SIG-M5 (cell line): ENCODE measurements around the gene SENP1.
"Not testable (repeated sequence)": the region's sequence is repeated elsewhere in the genome, so short reads cannot be mapped to it uniquely, and the experiment has no call there.

ENCODE experiments used
- DNase-seq: peaks from one replicate; lab custom pipeline; 2025; lab: John Stamatoyannopoulos, UW

The SENP1 gene

DNA sequence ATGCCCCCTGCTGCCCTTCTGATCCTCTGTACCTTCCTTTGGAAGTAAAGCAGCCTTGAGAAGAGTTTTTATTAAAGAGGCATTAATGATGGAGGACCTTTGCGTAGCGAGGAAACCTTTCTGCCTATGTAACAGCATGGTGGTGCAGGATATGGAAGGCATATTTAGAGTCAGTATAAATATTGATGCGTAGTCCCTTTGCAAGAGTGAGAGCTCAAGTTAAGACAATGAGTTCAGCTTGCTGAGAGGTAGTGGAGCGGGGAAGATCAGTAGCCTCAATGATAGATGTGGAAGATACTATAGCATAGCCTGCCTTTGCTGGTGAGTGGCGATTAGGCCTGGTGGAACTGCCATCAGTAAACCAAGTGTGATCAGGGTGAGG is 5.4 kb upstream of the SENP1 start:
- DNase-seq, result not testable (repeated sequence)

DNA sequence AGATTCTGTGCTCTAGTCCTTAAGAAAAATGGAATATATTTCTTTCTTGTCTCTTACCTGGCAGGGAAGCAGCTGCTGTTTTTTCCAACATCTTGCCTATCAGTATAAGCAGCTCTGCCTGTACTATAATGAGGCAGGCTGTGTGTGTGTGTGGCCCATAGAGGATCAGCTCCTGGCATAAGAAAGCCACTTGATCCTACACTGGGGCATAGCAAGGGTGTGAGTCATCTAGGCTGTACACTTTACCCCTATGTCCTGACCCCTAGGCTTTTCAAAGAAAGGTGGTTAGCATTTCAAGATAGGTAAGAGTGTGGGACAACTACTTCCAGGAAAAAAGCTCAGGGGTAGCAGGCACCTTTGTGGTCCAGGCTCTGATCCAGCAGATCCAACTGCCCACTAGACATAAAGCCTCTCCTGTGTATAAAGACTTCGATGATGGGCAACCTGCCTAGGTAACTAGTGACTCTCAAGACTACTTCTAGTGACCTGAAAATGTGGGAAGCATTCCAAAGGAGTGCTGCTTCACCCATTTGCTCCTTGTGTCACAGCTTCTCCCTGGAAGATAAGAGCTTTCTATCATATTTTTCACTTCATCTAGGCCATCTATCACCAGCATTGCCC is 4.9 kb upstream of the SENP1 start:
- DNase-seq, result no peak

GRCh38 chr12:48109424-48109823 is 3.5 kb upstream of the SENP1 start:
- no peak for DNase-seq

DNA sequence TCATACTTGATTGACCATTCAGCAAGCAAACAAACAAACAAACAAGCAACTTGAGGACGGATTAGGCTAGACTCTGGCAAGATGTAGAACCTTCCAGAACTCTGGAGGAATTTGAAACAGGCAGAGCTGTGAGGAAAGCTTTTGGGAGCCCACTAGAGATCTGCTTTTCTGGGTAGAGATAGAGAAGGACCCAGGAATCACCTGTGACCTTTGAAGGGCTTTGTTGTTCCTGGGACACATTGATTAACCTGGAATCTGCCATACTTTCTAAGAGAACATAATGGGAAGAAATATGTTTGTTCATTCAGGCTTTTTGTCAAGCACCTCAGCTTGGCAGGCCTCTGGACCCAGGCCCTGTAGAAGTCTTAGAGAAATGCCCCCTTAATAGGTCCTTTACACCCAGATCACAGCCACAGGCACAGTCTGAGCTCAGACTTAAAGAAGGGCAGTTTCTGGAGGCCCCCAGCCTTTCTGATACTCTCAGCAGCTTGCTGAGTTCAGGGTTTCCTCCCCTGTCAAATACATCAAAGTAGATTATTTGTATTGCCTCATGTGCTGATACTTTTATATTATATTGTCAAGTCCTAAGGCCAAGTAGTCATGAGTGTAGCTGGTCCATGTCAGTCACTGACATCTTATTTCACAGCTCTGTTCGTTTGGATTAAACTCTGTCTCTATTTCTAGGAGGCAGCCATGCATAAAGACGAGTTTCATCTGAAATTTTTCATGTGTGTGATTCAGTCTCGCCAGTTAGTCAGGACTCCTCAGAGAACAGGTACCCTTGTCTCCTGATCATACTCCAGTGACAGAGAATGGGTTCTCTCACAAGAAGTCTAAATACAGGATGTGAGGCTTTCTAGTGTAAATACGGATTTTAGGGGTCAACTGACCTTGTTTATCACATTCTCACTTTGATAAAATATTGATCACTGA is 1.1 kb upstream of the SENP1 start:
- no peak for DNase-seq

GRCh38 chr12:48105321-48105866 is 485 bp downstream of the SENP1 start:
- no peak for DNase-seq

DNA sequence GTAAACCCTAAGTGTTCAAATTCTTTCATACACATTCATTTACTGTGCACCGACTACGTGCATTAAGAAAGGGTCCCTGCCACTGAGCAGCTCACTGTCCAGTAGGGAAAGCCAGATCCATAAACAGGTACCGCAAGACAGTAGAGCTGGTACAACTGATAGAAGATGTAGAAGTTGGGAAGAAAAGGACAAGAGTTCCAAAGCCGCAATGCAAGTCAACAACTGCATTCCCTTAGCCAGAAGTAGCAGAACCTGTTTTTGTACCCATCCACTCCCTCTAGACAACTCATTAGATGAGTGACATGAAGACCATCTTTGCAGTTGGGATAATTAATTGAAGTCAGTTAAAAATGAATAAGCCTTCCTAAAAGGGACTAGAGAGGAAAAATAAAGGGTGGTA is 1.3 kb downstream of the SENP1 start:
- DNase-seq, result no peak

- DNase-seq, result no peak
Observed at GRCh38 chr12:48092611-48093010, 13.3 kb downstream of the SENP1 start.

DNA sequence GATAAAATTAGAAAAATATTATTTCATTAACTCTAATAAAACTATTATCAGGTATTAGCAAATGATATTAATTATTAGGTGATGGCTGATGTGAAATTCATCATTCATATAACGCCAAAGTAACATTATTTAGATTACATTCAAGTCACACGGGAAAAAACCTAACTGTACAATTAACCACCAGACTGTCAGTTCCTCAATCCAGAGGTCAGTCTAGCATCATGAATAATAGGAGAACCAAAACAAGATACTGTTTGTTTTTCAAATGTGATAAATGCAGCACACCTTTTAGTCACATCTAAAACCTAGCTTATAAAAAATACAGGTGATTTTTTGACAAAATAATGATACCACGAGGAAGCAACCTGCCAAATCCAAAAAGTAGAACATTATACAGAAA is 19.6 kb downstream of the SENP1 start:
- DNase-seq, result no peak

GRCh38 chr12:48084841-48085460 is 20.9 kb downstream of the SENP1 start:
- DNase-seq, result no peak

GRCh38 chr12:48084066-48084465 is 21.8 kb downstream of the SENP1 start:
- no peak for DNase-seq

DNA sequence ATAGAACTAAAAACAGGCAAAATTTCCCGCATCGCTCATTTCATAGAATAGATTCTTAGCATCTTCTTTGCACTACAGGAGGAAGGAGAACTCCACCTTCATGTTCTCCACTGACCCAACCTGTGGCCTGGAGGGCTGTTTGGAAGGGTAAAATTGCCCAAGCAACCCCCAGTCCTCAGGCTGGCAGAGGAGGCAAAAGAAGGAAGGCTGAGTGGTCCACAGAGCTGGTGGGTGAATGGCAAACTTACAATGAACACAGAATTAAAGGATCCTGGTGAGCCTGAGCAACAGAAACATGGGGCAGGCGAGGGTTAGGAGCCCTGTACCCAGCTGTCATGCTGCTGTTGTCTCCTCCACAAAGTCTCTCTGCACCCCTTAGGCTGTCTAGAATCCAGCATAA is 25.1 kb downstream of the SENP1 start:
- no peak for DNase-seq

GRCh38 chr12:48080285-48080684 is 25.6 kb downstream of the SENP1 start:
- DNase-seq, result no peak

DNA sequence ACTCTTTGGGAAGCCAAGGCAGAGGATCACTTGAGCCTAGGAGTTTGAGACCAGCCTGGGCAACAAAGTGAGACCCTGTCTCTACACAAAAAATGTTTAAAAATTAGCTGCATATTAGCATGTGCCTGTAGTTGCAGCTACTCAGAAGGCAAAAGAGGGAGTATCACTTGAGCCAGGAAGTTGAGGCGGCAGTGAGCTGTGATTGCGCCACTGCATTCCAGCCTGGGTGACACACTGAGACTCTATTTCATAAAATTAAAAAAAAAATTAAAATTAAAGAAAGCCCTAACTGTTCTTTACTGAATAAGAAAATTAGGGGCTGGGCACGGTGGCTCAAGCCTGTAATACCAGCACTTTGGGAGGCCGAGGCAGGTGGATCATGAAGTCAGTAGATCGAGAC is 27.0 kb downstream of the SENP1 start:
- no peak for DNase-seq

GRCh38 chr12:48077111-48077510 is 28.8 kb downstream of the SENP1 start:
- no peak for DNase-seq

- no peak for DNase-seq
Observed at GRCh38 chr12:48075832-48076231, 30.0 kb downstream of the SENP1 start.

DNA sequence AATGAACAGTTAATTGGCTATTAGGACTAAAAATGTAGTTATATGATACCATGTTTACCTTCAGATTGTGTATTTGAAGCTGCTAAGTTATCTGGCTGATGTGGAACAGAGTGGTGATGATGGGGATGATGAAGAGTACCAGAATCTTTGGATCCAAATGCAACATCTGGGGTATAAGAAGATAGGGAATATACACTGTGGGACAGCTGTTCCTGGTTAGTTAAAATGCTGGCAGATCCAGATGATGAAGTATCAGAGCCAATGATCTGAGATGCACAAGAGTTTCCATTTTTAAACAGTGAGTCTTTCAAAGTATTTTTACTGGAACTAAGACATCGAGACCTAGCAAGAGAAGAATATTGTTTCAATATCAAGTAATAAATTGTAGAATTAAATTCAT is 31.6 kb downstream of the SENP1 start:
- no peak for DNase-seq

GRCh38 chr12:48072266-48072665 is 33.6 kb downstream of the SENP1 start:
- DNase-seq, result no peak

GRCh38 chr12:48071808-48072207 is 34.1 kb downstream of the SENP1 start:
- no peak for DNase-seq

GRCh38 chr12:48070731-48071130 is 35.1 kb downstream of the SENP1 start:
- DNase-seq, result no peak

DNA sequence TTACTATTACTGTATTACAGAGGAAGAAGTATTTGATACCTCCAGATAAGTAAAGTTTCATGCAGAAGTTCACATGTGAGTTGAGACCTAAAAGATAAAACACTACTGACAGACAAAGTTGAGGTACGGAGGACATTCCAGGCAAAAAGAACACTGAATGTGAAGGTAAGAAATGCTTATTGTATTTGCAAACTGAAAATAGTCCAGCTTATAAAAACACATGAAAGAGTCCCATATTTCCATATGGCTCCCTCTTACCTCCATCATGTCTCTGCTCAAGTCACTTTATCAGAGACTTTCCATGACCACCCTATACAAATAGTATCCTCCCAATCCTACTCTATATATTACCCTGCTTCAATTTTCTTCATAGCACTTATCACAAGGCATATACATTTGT is 35.8 kb downstream of the SENP1 start:
- no peak for DNase-seq

GRCh38 chr12:48069241-48069640 is 36.6 kb downstream of the SENP1 start:
- no peak for DNase-seq

GRCh38 chr12:48068457-48068856 is 37.4 kb downstream of the SENP1 start:
- DNase-seq, result no peak
